ENCODE results near the gene FIGNL2.

The FIGNL2 gene

GRCh38 chr12:51863933-51864832 lies 15.7 kb upstream of the FIGNL2 start:
- TF ChIP-seq JUND (IDR thresholded peaks at IDR 0.05; ENCODE audit: low read depth), result no peak
- DNase-seq (ENCODE audit: low read depth in 1 of 2, low spot score in 1 of 2), result no peak
- in situ Hi-C loops (cut with HindIII; ENCODE audit: low pct_unique_long_range_greater_than_20kb, low sequenced_read_pairs), result no loop called here

GRCh38 chr12:51863363-51863932 lies 14.9 kb upstream of the FIGNL2 start:
- DNase-seq (ENCODE audit: low read depth in 1 of 2, low spot score in 1 of 2), result no peak
- no peak for TF ChIP-seq JUND (IDR thresholded peaks at IDR 0.05; ENCODE audit: low read depth)
- in situ Hi-C loops (cut with HindIII; ENCODE audit: low pct_unique_long_range_greater_than_20kb, low sequenced_read_pairs), result no loop called here

- in situ Hi-C loops (cut with HindIII; ENCODE audit: low pct_unique_long_range_greater_than_20kb, low sequenced_read_pairs), result no loop called here
- DNase-seq (ENCODE audit: low read depth in 1 of 2, low spot score in 1 of 2), result no peak
- no peak for TF ChIP-seq JUND (IDR thresholded peaks at IDR 0.05; ENCODE audit: low read depth)
Measured at GRCh38 chr12:51862947-51863346, 14.4 kb upstream of the FIGNL2 start.

- in situ Hi-C loops (cut with HindIII; ENCODE audit: low pct_unique_long_range_greater_than_20kb, low sequenced_read_pairs), result no loop called here
- no peak for DNase-seq (ENCODE audit: low read depth in 1 of 2, low spot score in 1 of 2)
- TF ChIP-seq JUND (IDR thresholded peaks at IDR 0.05; ENCODE audit: low read depth), result no peak
Measured at GRCh38 chr12:51860986-51861385, 12.5 kb upstream of the FIGNL2 start.

GRCh38 chr12:51855586-51856428 lies 7.3 kb upstream of the FIGNL2 start:
- no peak for TF ChIP-seq JUND (IDR thresholded peaks at IDR 0.05; ENCODE audit: low read depth)
- in situ Hi-C loops (cut with HindIII; ENCODE audit: low pct_unique_long_range_greater_than_20kb, low sequenced_read_pairs), result no loop called here
- DNase-seq (ENCODE audit: low read depth in 1 of 2, low spot score in 1 of 2), result no peak

GRCh38 chr12:51852404-51853137 lies 4.1 kb upstream of the FIGNL2 start:
- in situ Hi-C loops (cut with HindIII; ENCODE audit: low pct_unique_long_range_greater_than_20kb, low sequenced_read_pairs), result no loop called here
- DNase-seq (ENCODE audit: low read depth in 1 of 2, low spot score in 1 of 2), result no peak
- no peak for TF ChIP-seq JUND (IDR thresholded peaks at IDR 0.05; ENCODE audit: low read depth)

- no peak for TF ChIP-seq JUND (IDR thresholded peaks at IDR 0.05; ENCODE audit: low read depth)
- no peak for DNase-seq (ENCODE audit: low read depth in 1 of 2, low spot score in 1 of 2)
- in situ Hi-C loops (cut with HindIII; ENCODE audit: low pct_unique_long_range_greater_than_20kb, low sequenced_read_pairs), result no loop called here
Measured at GRCh38 chr12:51851413-51852124, 3.1 kb upstream of the FIGNL2 start.

- TF ChIP-seq JUND (IDR thresholded peaks at IDR 0.05; ENCODE audit: low read depth), result no peak
- in situ Hi-C loops (cut with HindIII; ENCODE audit: low pct_unique_long_range_greater_than_20kb, low sequenced_read_pairs), result no loop called here
Measured at GRCh38 chr12:51850965-51851299, 2.4 kb upstream of the FIGNL2 start.

GRCh38 chr12:51850081-51850964 lies 1.8 kb upstream of the FIGNL2 start:
- no peak for DNase-seq (ENCODE audit: low read depth in 1 of 2, low spot score in 1 of 2)
- in situ Hi-C loops (cut with HindIII; ENCODE audit: low pct_unique_long_range_greater_than_20kb, low sequenced_read_pairs), result no loop called here
- no peak for TF ChIP-seq JUND (IDR thresholded peaks at IDR 0.05; ENCODE audit: low read depth)

More at GRCh38 chr12:51850965-51851299, 2.4 kb upstream of the FIGNL2 start:
- DNase-seq (ENCODE audit: low read depth in 1 of 2, low spot score in 1 of 2), result no peak

GRCh38 chr12:51848841-51849735 lies 570 bp upstream of the FIGNL2 start:
- DNase-seq (ENCODE audit: low read depth in 1 of 2, low spot score in 1 of 2), result no peak
- in situ Hi-C loops (cut with HindIII; ENCODE audit: low pct_unique_long_range_greater_than_20kb, low sequenced_read_pairs), result no loop called here
- no peak for TF ChIP-seq JUND (IDR thresholded peaks at IDR 0.05; ENCODE audit: low read depth)
